IPS-20b (cell line): Measurements from ENCODE around the gene C1orf56.

Source experiments
- H3K27ac ChIP-seq: one replicate; pipeline ENCODE4 v1.5.1; 2013; ENCODE audit warnings: low read length
- H3K27me3 ChIP-seq: 2 replicates; pipeline ENCODE4 v1.6.1; 2013; ENCODE audit warnings: mild to moderate bottlenecking, low read length, inconsistent platforms; ENCODE audit not compliant: insufficient read depth
- H3K36me3 ChIP-seq: 2 replicates; pipeline ENCODE4 v1.6.1; 2013; ENCODE audit warnings: low read depth, mild to moderate bottlenecking, inconsistent platforms, low read length, moderate library complexity; ENCODE audit not compliant: insufficient read depth
- H3K4me1 ChIP-seq: 2 replicates; pipeline ENCODE4 v1.6.1; 2013; ENCODE audit warnings: mild to moderate bottlenecking, control low read depth, inconsistent platforms, low read length, moderate library complexity; ENCODE audit not compliant: insufficient read depth
- H3K4me3 ChIP-seq: 2 replicates; pipeline ENCODE4 v1.5.1; 2013; ENCODE audit warnings: mild to moderate bottlenecking, low read length, inconsistent platforms
- H3K9ac ChIP-seq: 2 replicates; pipeline ENCODE4 v1.6.1; 2013; ENCODE audit warnings: low read depth, mild to moderate bottlenecking, inconsistent platforms, low read length, moderate library complexity
- H3K9me3 ChIP-seq: 2 replicates; pipeline ENCODE4 v1.6.1; 2013; ENCODE audit warnings: mild to moderate bottlenecking, low read depth, low read length, inconsistent platforms; ENCODE audit not compliant: insufficient read depth

C1orf56 gene, protein sequence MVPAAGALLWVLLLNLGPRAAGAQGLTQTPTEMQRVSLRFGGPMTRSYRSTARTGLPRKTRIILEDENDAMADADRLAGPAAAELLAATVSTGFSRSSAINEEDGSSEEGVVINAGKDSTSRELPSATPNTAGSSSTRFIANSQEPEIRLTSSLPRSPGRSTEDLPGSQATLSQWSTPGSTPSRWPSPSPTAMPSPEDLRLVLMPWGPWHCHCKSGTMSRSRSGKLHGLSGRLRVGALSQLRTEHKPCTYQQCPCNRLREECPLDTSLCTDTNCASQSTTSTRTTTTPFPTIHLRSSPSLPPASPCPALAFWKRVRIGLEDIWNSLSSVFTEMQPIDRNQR

GRCh38 chr1:151047591-151047924 lies at the start of gene C1orf56:
Gene C1orf56, plus strand, starts transcription at chr1:151047751. Its CDS starts 97 bp downstream, at chr1:151047848.
- Histone ChIP-seq H3K4me1 (peaks cover 4% of the 10 kb centered on the region; the same call in 1 of the 2 replicates), H3K4me3 (peak within 1 kb of the TSS; percentile 90), H3K27ac (peak within 1 kb of the TSS; percentile 57), H3K27me3 (no peaks in the 10 kb centered on the region), H3K9ac (peak within 1 kb of the TSS; percentile 92), H3K9me3 (no peaks in the 10 kb centered on the region), H3K36me3 (peaks cover 16% of the 10 kb centered on the region)

GRCh38 chr1:150997949-150998348 lies 49.6 kb upstream of the C1orf56 start:
- H3K36me3 ChIP-seq: no peaks in the 10 kb centered on the region
- H3K9ac ChIP-seq: no peak overlapping the region
- H3K9me3 ChIP-seq: no peaks in the 10 kb centered on the region
- H3K4me3 ChIP-seq: no peak overlapping the region
- no peak overlapping the region for H3K27ac ChIP-seq
- no peaks in the 10 kb centered on the region for H3K27me3 ChIP-seq
- H3K4me1 ChIP-seq: peaks cover 3% of the 10 kb centered on the region; the same call in 1 of the 2 replicates

DNA sequence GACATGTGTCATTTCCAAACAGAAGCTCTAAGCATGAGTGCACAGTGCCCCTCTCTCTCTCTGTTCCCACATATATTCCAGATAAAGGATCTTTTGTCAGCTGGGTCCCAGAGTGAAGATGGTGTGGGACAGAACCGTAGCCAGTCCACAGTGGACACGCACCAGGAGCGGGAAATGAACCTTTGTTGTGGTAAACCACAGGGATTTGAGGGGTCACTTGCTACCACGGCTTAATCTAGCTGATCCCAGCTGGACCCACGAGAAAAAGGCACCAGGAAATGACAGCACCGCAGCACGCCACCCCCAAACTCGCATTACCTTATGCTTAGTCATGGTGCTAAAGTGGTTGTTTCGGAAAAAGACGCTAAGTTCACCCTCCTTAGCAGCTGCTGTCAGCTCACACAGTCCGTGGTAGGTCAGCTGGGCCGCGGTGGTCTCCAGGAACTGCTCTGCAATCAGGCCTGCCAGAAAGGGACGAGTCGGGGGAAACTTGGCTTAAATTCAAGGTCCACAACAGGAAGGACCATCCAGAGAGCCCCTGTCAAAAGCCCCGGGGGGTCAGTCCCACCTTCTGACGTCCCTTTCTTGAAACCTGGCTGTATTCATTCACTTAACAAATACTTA lies 48.4 kb upstream of the C1orf56 start:
- Histone ChIP-seq H3K4me3 (no peak overlapping the region), H3K36me3 (no peaks in the 10 kb centered on the region), H3K9me3 (no peaks in the 10 kb centered on the region), H3K9ac (no peak overlapping the region), H3K27ac (no peak overlapping the region), H3K27me3 (no peaks in the 10 kb centered on the region), H3K4me1 (peaks cover 3% of the 10 kb centered on the region; the same call in 1 of the 2 replicates)

- H3K4me3 ChIP-seq: no peak overlapping the region
- H3K36me3 ChIP-seq: no peaks in the 10 kb centered on the region
- peaks cover 3% of the 10 kb centered on the region; the same call in 1 of the 2 replicates for H3K4me1 ChIP-seq
- no peaks in the 10 kb centered on the region for H3K27me3 ChIP-seq
- H3K9me3 ChIP-seq: no peaks in the 10 kb centered on the region
- no peak overlapping the region for H3K27ac ChIP-seq
- H3K9ac ChIP-seq: no peak overlapping the region
Measured at GRCh38 chr1:150999926-151000325, 47.6 kb upstream of the C1orf56 start.

DNA sequence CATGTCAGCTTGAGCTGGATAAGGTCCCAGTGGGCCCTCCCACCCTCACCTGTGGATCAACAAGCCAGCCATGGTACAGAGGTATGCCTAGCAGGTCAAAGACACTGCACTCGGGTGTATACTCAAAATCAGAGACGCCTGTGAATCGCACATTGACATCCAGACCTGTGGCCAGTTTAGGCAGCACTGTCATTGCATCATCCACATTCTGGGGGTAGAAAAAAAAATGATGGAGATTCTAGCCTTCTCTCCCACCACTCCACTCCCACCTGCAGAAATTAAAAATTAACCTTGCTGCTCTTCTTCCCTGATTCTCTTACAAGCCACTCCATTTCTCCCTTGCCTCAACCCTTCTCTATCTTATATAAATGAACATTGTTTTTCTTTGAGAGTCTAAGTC lies 47.1 kb upstream of the C1orf56 start:
- Histone ChIP-seq H3K27me3 (no peaks in the 10 kb centered on the region), H3K9me3 (no peaks in the 10 kb centered on the region), H3K36me3 (no peaks in the 10 kb centered on the region), H3K9ac (no peak overlapping the region), H3K4me3 (no peak overlapping the region), H3K4me1 (peaks cover 3% of the 10 kb centered on the region), H3K27ac (no peak overlapping the region)

GRCh38 chr1:151001602-151002001 lies 45.9 kb upstream of the C1orf56 start:
- Histone ChIP-seq H3K36me3 (no peaks in the 10 kb centered on the region), H3K27ac (no peak overlapping the region), H3K9ac (no peak overlapping the region), H3K9me3 (no peaks in the 10 kb centered on the region), H3K27me3 (no peaks in the 10 kb centered on the region), H3K4me1 (peaks cover 8% of the 10 kb centered on the region), H3K4me3 (no peak overlapping the region)

GRCh38 chr1:151002051-151002450 lies 45.5 kb upstream of the C1orf56 start:
- Histone ChIP-seq H3K4me3 (no peak overlapping the region), H3K9ac (no peak overlapping the region), H3K27me3 (no peaks in the 10 kb centered on the region), H3K9me3 (no peaks in the 10 kb centered on the region), H3K4me1 (peaks cover 8% of the 10 kb centered on the region), H3K36me3 (no peaks in the 10 kb centered on the region), H3K27ac (no peak overlapping the region)

DNA sequence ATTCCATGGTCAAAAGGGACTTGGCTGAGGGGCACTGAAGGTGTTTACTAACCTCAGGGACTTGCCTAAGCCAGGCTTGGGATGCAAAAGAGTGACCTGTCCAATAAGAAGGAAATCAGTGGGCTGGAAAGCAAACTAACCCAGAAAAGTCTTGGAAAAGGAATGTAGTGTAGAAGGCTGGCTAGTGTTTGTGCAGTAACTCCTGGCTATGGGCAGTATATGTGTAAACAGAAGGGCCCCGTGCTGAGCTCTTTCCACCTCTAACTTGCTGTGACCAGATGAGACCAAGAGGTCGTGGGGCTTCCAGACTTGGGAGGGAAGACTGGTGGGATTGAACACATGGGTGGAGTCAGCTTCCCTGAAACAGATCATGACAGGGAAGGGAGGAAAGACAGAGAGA lies 44.9 kb upstream of the C1orf56 start:
- no peaks in the 10 kb centered on the region for H3K9me3 ChIP-seq
- H3K27me3 ChIP-seq: no peaks in the 10 kb centered on the region
- H3K27ac ChIP-seq: no peak overlapping the region
- no peak overlapping the region for H3K4me3 ChIP-seq
- H3K4me1 ChIP-seq: peaks cover 10% of the 10 kb centered on the region
- H3K36me3 ChIP-seq: no peaks in the 10 kb centered on the region
- no peak overlapping the region for H3K9ac ChIP-seq

- H3K27ac ChIP-seq: no peak overlapping the region
- H3K27me3 ChIP-seq: no peaks in the 10 kb centered on the region
- H3K9ac ChIP-seq: no peak overlapping the region
- H3K4me3 ChIP-seq: no peak overlapping the region
- no peaks in the 10 kb centered on the region for H3K9me3 ChIP-seq
- H3K36me3 ChIP-seq: no peaks in the 10 kb centered on the region
- H3K4me1 ChIP-seq: peaks cover 15% of the 10 kb centered on the region
Measured at GRCh38 chr1:151003180-151003579, 44.4 kb upstream of the C1orf56 start.

GRCh38 chr1:151005729-151006319 lies 41.7 kb upstream of the C1orf56 start:
- H3K9me3 ChIP-seq: no peaks in the 10 kb centered on the region
- H3K27ac ChIP-seq: no peak overlapping the region
- peak overlapping the region; percentile 61 for H3K4me3 ChIP-seq
- H3K9ac ChIP-seq: peak overlapping the region; percentile 65; the same call in 1 of the 2 replicates
- no peaks in the 10 kb centered on the region for H3K36me3 ChIP-seq
- no peaks in the 10 kb centered on the region for H3K27me3 ChIP-seq
- H3K4me1 ChIP-seq: peaks cover 20% of the 10 kb centered on the region

- no peaks in the 10 kb centered on the region for H3K36me3 ChIP-seq
- H3K4me3 ChIP-seq: peak within 1 kb of the TSS; percentile 92
- peak within 1 kb of the TSS; percentile 65; the same call in 1 of the 2 replicates for H3K9ac ChIP-seq
- H3K27me3 ChIP-seq: no peaks in the 10 kb centered on the region
- no peaks in the 10 kb centered on the region for H3K9me3 ChIP-seq
- peak within 1 kb of the TSS; percentile 9 for H3K27ac ChIP-seq
- peaks cover 20% of the 10 kb centered on the region for H3K4me1 ChIP-seq
Measured at GRCh38 chr1:151006327-151007052, 41.1 kb upstream of the C1orf56 start, which contains the start of gene MINDY1. Gene MINDY1, minus strand, starts transcription at chr1:151006902. Its CDS starts 4,285 bp downstream, at chr1:151002617.
